Measurements from ENCODE around the gene MCTP1.

DNA sequence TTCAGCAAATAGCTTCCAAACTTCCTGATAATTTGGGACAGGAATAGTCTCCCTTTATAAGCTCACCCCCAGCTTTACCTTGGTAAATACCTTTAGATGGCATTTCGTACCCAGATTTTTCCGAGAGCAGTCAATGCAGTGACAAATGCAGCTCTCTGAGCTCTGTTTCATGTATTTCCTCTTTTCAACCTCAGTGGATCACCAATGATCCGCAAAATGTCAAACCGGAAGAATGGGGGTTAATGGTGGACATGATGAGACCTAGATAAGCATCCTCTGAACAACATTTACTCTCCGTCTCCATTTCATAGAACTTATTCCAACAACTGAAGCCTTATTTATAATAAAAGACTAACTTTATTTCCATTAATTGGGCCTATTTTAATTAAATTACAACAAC, 227.3 kb downstream of the MCTP1 start:
- no peak for TF ChIP-seq POLR2AphosphoS5 (IDR thresholded peaks at IDR 0.05)
- no peak for TF ChIP-seq CTCF (IDR thresholded peaks at IDR 0.05)

Data from transverse colon (tissue), 4 donors.